SK-N-SH (cell line): ENCODE measurements around the gene TMEM106C.
"Not testable (repeated sequence)": the region's sequence is repeated elsewhere in the genome, so short reads cannot be mapped to it uniquely, and the experiment has no call there.

Experiments used
- EP300 ChIP-seq, 2 experiments: IDR thresholded peaks; 2 replicates each; pipeline versions ENCODE4 v1.4.0 to v1.6.1; 2012; ENCODE audit warnings: borderline replicate concordance in 1 of 2, low read depth in 1 of 2, low read length in 1 of 2
- POLR2AphosphoS5 ChIP-seq: IDR thresholded peaks from 2 replicates; pipeline ENCODE4 v1.6.1; 2012; ENCODE audit warnings: low read depth, low read length
- RCOR1 ChIP-seq: fragments of 150-350 bp; IDR thresholded peaks from 2 replicates; pipeline ENCODE4 v1.6.1; 2017; ENCODE audit warnings: antibody characterized with exemption, low read length
- RFX5 ChIP-seq: IDR thresholded peaks from 2 replicates; pipeline ENCODE4 v1.6.1; 2012; ENCODE audit warnings: mild to moderate bottlenecking, improper control_type of control experiment, low read length
- TAF1 ChIP-seq: IDR thresholded peaks from 2 replicates; pipeline ENCODE4 v1.6.1; 2012; ENCODE audit warnings: low read depth, mild to moderate bottlenecking, low read length, moderate library complexity, borderline replicate concordance
- YY1 ChIP-seq: IDR thresholded peaks from 2 replicates; pipeline ENCODE4 v1.4.0; 2012; ENCODE audit warnings: low read depth, mild to moderate bottlenecking
- TF ChIP-seq, protein P1 (sequence below): IDR thresholded peaks from 2 replicates; pipeline ENCODE4 v1.4.0; 2012; ENCODE audit warnings: low read depth
- TF ChIP-seq, protein P2 (sequence below): IDR thresholded peaks from 2 replicates; pipeline ENCODE4 v1.4.0; 2012; ENCODE audit warnings: low read depth, borderline replicate concordance
- TF ChIP-seq, protein P3 (sequence below): fragments of 200-600 bp; sonication (generic); IDR thresholded peaks from 2 replicates; pipeline ENCODE4 v1.6.1; 2017; ENCODE audit warnings: antibody characterized with exemption, mild to moderate bottlenecking, moderate library complexity

DNA sequence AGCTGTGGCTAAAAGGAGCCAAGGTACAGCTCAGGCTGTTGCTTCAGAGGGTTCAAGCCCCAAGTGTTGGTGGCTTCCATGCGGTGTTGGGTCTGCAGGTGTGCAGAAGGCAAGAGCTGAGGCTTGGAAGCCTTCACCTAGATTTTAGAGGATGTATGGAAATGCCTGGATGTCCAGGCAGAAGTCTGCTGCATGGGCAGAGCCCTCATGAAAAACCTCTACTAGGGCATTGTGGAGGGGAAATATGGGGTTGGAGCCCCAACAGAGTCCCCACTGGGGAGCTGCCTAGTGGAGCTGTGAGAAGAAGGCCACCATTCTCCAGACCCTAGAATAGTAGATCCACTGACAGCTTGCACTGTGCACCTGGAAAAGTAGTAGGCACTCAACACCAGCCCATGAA lies 5.7 kb upstream of the TMEM106C start:
- not testable (repeated sequence) for TF ChIP-seq RCOR1; EP300 (IDR thresholded peaks at IDR 0.05; ENCODE audit: borderline replicate concordance in 1 of 2, low read depth in 1 of 2, low read length in 1 of 2); YY1; RFX5; POLR2AphosphoS5; TAF1
- TF ChIP-seq, protein P1, sequence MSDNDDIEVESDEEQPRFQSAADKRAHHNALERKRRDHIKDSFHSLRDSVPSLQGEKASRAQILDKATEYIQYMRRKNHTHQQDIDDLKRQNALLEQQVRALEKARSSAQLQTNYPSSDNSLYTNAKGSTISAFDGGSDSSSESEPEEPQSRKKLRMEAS = not testable (repeated sequence)
- TF ChIP-seq, protein P2, sequence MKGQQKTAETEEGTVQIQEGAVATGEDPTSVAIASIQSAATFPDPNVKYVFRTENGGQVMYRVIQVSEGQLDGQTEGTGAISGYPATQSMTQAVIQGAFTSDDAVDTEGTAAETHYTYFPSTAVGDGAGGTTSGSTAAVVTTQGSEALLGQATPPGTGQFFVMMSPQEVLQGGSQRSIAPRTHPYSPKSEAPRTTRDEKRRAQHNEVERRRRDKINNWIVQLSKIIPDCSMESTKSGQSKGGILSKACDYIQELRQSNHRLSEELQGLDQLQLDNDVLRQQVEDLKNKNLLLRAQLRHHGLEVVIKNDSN = not testable (repeated sequence)
- TF ChIP-seq, protein P3, sequence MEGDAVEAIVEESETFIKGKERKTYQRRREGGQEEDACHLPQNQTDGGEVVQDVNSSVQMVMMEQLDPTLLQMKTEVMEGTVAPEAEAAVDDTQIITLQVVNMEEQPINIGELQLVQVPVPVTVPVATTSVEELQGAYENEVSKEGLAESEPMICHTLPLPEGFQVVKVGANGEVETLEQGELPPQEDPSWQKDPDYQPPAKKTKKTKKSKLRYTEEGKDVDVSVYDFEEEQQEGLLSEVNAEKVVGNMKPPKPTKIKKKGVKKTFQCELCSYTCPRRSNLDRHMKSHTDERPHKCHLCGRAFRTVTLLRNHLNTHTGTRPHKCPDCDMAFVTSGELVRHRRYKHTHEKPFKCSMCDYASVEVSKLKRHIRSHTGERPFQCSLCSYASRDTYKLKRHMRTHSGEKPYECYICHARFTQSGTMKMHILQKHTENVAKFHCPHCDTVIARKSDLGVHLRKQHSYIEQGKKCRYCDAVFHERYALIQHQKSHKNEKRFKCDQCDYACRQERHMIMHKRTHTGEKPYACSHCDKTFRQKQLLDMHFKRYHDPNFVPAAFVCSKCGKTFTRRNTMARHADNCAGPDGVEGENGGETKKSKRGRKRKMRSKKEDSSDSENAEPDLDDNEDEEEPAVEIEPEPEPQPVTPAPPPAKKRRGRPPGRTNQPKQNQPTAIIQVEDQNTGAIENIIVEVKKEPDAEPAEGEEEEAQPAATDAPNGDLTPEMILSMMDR = not testable (repeated sequence)
